ENCODE measurements around the gene AQP12B. TPM values are rescaled to one million over a fixed set of nuclear protein-coding genes. Genes with fewer than 3 reads are reported as not detected.

Gene AQP12B
- total RNA-seq, 1 experiment from 2014 or later = not detected

GRCh38 chr2:240626531-240627300 lies 56.0 kb downstream of the AQP12B start:
- no TSS peak for BruUV-seq (replicated peaks)
- TF ChIP-seq, protein P1, sequence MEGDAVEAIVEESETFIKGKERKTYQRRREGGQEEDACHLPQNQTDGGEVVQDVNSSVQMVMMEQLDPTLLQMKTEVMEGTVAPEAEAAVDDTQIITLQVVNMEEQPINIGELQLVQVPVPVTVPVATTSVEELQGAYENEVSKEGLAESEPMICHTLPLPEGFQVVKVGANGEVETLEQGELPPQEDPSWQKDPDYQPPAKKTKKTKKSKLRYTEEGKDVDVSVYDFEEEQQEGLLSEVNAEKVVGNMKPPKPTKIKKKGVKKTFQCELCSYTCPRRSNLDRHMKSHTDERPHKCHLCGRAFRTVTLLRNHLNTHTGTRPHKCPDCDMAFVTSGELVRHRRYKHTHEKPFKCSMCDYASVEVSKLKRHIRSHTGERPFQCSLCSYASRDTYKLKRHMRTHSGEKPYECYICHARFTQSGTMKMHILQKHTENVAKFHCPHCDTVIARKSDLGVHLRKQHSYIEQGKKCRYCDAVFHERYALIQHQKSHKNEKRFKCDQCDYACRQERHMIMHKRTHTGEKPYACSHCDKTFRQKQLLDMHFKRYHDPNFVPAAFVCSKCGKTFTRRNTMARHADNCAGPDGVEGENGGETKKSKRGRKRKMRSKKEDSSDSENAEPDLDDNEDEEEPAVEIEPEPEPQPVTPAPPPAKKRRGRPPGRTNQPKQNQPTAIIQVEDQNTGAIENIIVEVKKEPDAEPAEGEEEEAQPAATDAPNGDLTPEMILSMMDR (IDR thresholded peaks at IDR 0.05; ENCODE audit: unreplicated experiment) = no peak
- H3K9me3 Mint-ChIP-seq (ENCODE audit: unreplicated experiment) = no peaks in the 10 kb centered on the region
- no peak for DNase-seq (ENCODE audit: unreplicated experiment)
- H3K27me3 Mint-ChIP-seq (ENCODE audit: insufficient read depth, unreplicated experiment) = no peaks in the 10 kb centered on the region
- H3K27ac Mint-ChIP-seq (ENCODE audit: low read depth, unreplicated experiment) = no peak overlapping the region
- H3K4me3 Mint-ChIP-seq (ENCODE audit: unreplicated experiment) = no peak overlapping the region
- H3K4me1 Mint-ChIP-seq (ENCODE audit: insufficient read depth, unreplicated experiment) = no peaks in the 10 kb centered on the region
- no peaks in the 10 kb centered on the region for H3K36me3 Mint-ChIP-seq (ENCODE audit: insufficient read depth, unreplicated experiment)
- CTCF ChIA-PET = interaction anchor here (0.6 kb wide), 1 partner anchor 200 kb away, joined by 7 read pairs; no protein-coding TSS in a partner anchor
- POLR2A ChIA-PET = no interaction called here
- intact Hi-C loops (cut with micrococcal nuclease) = no loop called here

Other genes with a start within 250 kb of the AQP12B start
- 36.9 and 38.9 TPM in 2 replicates for gene GPC1, start 247.2 kb downstream of the AQP12B start, total RNA-seq (2022)
- 19.5 and 22.2 TPM in 2 replicates for gene ANKMY1, start 124.9 kb downstream of the AQP12B start, total RNA-seq (2022)
- gene DUSP28, start 122.5 kb downstream of the AQP12B start, total RNA-seq (2022) = 3.8 and 5.2 TPM in 2 replicates
- gene RNPEPL1, start 114.4 kb downstream of the AQP12B start, total RNA-seq (2022) = 31.5 and 33.7 TPM in 2 replicates
- gene CAPN10, start 96.2 kb downstream of the AQP12B start, total RNA-seq (2022) = 27.6 and 35.2 TPM in 2 replicates
- 0.42 and 0.81 TPM in 2 replicates for gene GPR35, start 57.4 kb downstream of the AQP12B start, total RNA-seq (2022)
- gene AQP12A, start 9.0 kb upstream of the AQP12B start, total RNA-seq (2022) = not detected in 2 replicates
- gene KIF1A, start 137.3 kb upstream of the AQP12B start, total RNA-seq (2022) = not detected in 2 replicates
- not detected in 2 replicates for gene AGXT, start 185.9 kb upstream of the AQP12B start, total RNA-seq (2022)
- gene MAB21L4, start 213.3 kb upstream of the AQP12B start, total RNA-seq (2022) = not detected in 2 replicates
- not detected in 2 replicates for gene CROCC2, start 223.5 kb upstream of the AQP12B start, total RNA-seq (2022)

All from MCF 10A (cell line).